Coronary artery (tissue), 2 donors: ENCODE measurements around the gene DTHD1.

ENCODE experiments used
- DNase-seq: peaks from one replicate; pipeline ENCODE4 v3.0.0-alpha.2; 2017; ENCODE audit warnings: low spot score
- H3K27ac ChIP-seq, 2 donors: fragments of 200-600 bp; sonication (generic); one replicate each; pipeline ENCODE4 v1.5.1; 2016 to 2019
- H3K4me3 ChIP-seq: fragments of 200-600 bp; sonication (generic); 2 replicates; pipeline ENCODE4 v1.5.1; 2016; ENCODE audit warnings: mild to moderate bottlenecking, moderate library complexity
- TF ChIP-seq, protein P1 (sequence below): fragments of 200-600 bp; sonication (generic); IDR thresholded peaks from one replicate; pipeline ENCODE4 v1.5.1; 2019; ENCODE audit warnings: antibody characterized with exemption

The DTHD1 gene

GRCh38 chr4:36281384-36282106 lies at the start of gene DTHD1:
Gene DTHD1 (plus strand): TSS chr4:36281616. CDS start chr4:36281759, 143 bp downstream.
- no peak within 1 kb of the TSS for H3K4me3 ChIP-seq
- TF ChIP-seq, protein P1, sequence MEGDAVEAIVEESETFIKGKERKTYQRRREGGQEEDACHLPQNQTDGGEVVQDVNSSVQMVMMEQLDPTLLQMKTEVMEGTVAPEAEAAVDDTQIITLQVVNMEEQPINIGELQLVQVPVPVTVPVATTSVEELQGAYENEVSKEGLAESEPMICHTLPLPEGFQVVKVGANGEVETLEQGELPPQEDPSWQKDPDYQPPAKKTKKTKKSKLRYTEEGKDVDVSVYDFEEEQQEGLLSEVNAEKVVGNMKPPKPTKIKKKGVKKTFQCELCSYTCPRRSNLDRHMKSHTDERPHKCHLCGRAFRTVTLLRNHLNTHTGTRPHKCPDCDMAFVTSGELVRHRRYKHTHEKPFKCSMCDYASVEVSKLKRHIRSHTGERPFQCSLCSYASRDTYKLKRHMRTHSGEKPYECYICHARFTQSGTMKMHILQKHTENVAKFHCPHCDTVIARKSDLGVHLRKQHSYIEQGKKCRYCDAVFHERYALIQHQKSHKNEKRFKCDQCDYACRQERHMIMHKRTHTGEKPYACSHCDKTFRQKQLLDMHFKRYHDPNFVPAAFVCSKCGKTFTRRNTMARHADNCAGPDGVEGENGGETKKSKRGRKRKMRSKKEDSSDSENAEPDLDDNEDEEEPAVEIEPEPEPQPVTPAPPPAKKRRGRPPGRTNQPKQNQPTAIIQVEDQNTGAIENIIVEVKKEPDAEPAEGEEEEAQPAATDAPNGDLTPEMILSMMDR, result no peak
- no peak within 1 kb of the TSS for H3K27ac ChIP-seq
- DNase-seq, result no peak

- TF ChIP-seq, protein P1, result no peak
- DNase-seq, result no peak
- Histone ChIP-seq H3K4me3 (no peak overlapping the region), H3K27ac (no peak overlapping the region)
These were observed 47.7 kb upstream of the DTHD1 start for GRCh38 chr4:36233567-36234266.

GRCh38 chr4:36235306-36235705 lies 46.1 kb upstream of the DTHD1 start:
- Histone ChIP-seq H3K4me3 (no peak overlapping the region), H3K27ac (no peak overlapping the region)
- TF ChIP-seq, protein P1, result no peak
- no peak for DNase-seq

DNA sequence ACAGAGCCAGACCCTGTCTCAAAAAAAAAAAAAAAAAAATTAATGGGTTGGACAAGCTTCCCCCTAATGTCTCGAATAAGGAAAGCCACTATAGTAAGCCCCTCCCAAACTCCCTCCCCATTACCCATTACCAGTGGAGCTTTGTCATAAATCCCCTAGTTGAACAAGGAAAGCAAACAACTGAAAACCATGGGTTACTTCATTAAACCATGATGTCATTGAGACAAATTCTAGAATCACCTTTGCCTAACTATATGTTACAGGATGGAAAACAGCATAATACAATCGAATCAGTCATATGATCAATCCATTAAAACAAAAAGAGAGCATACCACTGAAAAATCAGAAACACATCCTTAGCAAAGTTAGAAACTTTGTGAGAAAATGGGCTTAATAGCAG lies 45.3 kb upstream of the DTHD1 start:
- no peak overlapping the region for H3K27ac ChIP-seq
- no peak for DNase-seq
- TF ChIP-seq, protein P1, result no peak
- H3K4me3 ChIP-seq, result no peak overlapping the region

GRCh38 chr4:36237366-36238313 lies 43.8 kb upstream of the DTHD1 start:
- no peak overlapping the region for H3K27ac ChIP-seq
- H3K4me3 ChIP-seq, result no peak overlapping the region
- no peak for DNase-seq
- TF ChIP-seq, protein P1, result no peak

- DNase-seq, result no peak
- H3K4me3 ChIP-seq, result peak overlapping the region; percentile 78
- TF ChIP-seq, protein P1, result no peak
- no peak overlapping the region for H3K27ac ChIP-seq
These were observed 39.6 kb upstream of the DTHD1 start for GRCh38 chr4:36241771-36242170.
